B cell (primary cell): ENCODE results near the gene ZIC3.

Source experiments
- CTCF ChIP-seq: fragments of 200-600 bp; IDR thresholded peaks from one replicate; pipeline ENCODE4 v1.8.0; 2022; ENCODE audit warnings: antibody characterized with exemption, mild to moderate bottlenecking
- EZH2 ChIP-seq: IDR thresholded peaks from 2 replicates; pipeline ENCODE4 v1.6.1; 2012; ENCODE audit warnings: borderline replicate concordance, low read depth, mild to moderate bottlenecking, moderate library complexity, low read length; ENCODE audit not compliant: insufficient read depth, poor library complexity, severe bottlenecking

GRCh38 chrX:137563681-137564651 is 2.0 kb upstream of the ZIC3 start:
- TF ChIP-seq CTCF (no peak), EZH2 (no peak)
